Measurements from ENCODE around the gene PLCD4. TPM values are rescaled to one million over a fixed set of nuclear protein-coding genes. Genes with fewer than 3 reads are reported as not detected.

The PLCD4 gene
- polyA plus RNA-seq (2013, experiment 1 of 2; ENCODE audit: insufficient read length) = 3.9 TPM
- 4.2 TPM for polyA plus RNA-seq (2013, experiment 2 of 2; ENCODE audit: insufficient read length)

GRCh38 chr2:218607436-218608115, at the start of gene PLCD4:
PLCD4 (plus strand) TSS chr2:218607899; CDS start chr2:218615740, 7,841 bp downstream.
- peak; percentile 53 for DNase-seq

DNA sequence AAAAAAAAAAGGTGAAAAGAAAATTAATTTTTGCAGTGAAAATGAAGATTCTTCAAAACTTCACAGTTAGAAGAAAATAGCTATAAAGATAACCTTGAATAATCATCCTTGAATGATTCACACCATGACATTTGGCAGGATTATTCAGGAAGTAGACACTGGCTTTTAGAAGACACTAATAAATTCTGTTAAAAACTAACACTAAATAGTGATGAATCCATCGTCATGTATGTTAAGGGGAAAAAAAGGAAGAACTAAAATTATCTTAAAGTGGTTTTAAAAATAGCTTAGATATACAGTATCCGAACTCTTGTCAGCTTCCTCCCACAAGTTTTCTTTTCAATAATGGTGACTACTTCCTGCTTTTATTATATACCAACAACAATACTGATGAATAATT, 49.8 kb upstream of the PLCD4 start:
- DNase-seq = no peak

GRCh38 chr2:218558986-218559385, 48.7 kb upstream of the PLCD4 start:
- no peak for DNase-seq

- no peak for DNase-seq
Measured at GRCh38 chr2:218564056-218564455, 43.6 kb upstream of the PLCD4 start.

DNA sequence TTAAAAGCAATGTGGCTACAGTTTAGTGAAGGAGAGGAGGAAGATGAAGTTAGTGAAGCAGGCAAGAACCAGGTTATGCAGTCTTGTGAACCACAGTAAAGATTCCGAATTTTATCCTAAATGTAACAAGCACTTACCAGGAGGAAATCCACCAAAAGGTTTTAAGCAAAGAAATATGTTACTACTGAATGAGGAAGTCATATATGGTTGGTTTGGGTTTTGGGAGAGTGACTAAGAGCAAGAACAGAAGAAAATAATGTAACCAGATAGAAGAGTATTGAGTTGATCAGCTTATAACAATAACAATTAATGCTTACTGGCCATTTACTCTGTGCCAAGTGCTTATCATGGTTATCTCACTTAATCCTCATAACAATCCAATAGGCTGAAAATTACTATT, 41.4 kb upstream of the PLCD4 start:
- DNase-seq = no peak

DNA sequence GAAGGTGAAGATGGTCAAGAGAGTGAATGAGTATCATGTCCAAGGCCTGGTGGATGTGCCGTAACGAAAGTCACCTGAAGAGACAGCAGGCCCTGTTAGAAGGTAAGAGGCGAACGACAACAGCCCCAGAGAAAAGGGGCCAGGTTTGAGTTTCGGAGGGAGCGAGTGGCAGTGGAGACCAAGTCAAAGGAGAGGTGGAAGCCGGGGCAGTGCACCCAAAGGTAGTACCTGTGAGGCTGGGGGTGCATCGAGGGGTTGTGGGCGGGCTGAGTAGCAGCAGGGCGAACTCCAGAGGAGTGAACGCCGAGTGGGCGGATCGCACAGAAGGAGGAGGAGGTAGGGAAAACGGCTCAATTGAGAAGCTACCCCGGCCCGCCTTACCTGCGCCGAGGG, 39.9 kb upstream of the PLCD4 start:
- DNase-seq = no peak

DNA sequence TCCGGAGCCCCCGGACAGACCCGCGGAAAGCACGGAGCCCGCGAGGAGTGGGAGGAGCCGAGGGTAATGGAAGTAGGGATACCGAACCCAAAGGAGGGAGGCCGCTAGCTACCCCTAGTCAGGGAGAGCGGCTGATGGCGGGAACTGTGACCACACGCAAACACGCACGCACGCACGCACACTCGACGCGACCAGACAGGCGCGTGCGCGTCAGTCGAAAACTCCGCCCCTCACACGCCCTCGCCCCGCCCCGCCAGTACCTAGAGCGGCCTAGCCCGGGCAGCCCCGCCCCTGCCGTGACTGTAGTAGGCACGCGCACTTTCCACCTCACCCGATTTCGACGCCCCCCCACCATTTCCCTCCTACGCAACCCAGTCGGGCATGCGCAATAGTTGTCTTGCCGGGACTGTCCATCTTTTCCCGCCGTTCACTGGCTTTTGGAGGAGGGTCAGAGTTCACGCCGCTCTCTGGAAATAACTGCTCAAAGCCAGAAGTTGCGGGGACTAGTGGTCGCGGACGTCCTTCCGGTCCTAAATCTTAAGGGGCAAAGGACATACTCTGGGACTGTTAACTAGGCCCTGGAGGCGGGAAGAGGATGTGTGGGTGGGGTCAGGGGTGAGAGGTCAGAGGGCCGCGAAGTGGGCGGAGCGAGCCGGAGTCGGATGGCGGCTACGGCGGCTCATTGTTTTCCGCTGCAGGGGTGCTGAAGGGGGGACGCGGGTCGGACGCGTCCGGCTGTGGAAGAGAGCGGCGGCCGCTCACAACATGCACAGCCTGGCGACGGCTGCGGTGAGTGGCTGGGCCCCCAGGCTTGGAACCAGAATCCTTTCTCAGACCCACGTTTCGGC, 39.3 kb upstream of the PLCD4 start, which contains the start of the genes CNOT9 and USP37:
CNOT9 (plus strand) TSS at position 650 of the 848 bp plus-strand sequence; CDS start at position 766, 116 bp downstream.
USP37 (minus strand) TSS at position 162 of the 848 bp plus-strand sequence. CDS start 9,698 bp downstream, outside the sequence.
- DNase-seq = peak; percentile 98

DNA sequence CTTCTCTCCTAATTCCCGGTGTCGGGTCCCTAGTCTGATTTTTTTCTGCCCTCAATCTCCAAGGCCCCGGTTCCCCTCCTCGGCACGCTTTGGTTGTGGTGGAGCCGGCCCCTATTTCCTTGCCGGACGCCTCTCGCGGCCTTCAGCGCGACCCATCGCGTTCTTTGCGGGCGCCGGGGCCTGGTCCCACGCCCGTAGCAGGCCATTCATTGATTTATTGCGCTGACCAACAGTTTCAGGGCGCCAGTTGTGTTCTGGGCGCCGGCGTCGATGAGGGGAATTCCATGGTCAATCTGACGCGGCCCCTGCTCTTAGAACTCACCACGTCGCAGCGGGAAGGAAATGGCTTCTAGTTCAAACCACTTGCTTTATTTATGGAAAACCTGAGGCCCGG, 38.7 kb upstream of the PLCD4 start:
- peak; percentile 40 for DNase-seq

- peak; percentile 8 for DNase-seq
Measured at GRCh38 chr2:218569661-218570500, 37.8 kb upstream of the PLCD4 start.

GRCh38 chr2:218570850-218571249, 36.8 kb upstream of the PLCD4 start:
- peak; percentile 25 for DNase-seq

DNA sequence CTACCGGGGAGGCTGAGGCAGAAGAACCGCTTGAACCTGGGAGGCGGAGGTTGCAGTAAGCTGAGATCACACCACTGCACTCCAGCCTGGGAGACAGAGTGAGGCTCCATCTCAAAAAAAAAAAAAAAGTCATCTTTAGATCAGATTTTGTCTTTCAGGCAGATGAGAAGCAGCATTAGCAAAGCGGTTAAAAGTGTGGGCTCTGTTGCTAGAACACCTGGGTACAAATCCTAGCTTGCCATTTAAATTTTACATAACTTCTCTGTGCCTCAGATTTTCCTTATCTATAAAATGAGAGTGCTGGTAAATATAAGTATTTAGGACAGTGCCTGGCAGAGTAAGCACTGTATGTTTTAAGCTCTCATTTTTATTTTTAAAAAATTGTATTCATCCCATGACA, 30.8 kb upstream of the PLCD4 start:
- no peak for DNase-seq

DNA sequence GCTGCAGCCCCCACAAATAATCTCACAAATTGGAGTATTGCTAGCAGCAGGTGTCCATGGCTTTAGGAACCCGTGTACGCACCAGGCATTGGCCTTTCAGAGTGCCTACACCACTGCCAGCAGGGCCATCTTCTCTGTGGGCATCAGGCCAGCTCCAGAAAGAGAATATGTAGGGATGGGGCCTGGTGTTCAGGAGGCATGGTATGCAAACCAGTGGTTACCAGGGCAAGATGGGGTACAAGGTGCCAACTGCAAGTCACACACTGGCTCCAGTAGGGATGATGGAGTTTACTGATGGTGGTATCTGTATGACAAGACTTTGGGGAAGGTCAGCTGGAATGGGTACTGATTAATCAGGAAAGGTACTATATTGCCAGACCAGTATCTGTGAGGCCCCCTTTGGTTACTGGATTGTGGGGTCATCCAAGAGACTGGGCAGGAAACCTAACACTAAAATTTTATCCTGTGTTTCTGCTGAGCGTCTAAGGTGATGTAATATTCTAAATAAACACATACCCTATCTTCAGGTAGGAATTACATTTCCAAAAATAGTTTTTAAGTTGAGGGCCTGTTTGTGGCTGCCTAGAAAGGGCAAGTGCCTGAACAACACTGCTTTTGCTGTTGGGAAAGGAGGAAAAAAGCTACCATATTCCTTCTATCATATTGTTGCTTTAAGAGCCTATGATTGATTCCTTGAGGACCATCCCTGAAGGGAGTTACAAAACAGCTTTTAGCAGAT, 30.0 kb upstream of the PLCD4 start:
- no peak for DNase-seq

DNA sequence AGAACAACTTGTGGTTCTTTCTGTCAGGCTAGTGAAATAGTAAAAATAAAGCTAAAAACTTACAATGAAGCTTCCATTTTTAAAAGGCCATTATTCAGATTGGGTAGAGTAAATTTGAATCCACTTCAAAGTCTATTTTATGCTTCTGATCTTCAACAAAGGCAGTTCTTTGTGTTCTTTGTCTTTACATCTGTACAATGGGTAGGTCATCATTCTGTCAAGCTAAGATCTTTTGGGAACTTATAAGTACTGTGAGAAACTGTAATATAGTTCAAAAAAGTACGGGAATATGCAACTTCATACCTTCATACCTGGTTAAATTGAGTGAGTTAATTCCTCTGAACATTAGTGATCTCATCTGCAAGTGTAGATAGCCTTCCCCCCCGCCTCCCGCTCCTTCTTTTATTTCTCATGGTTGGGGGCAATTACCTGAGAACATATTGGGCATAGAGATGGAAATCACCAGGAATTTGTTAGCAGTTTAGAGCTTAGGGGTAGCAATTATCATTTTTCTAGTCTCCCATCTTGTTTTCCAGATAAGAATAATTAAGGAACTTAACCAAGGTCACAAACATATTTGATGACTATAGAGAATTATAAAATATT, 29.3 kb upstream of the PLCD4 start:
- no peak for DNase-seq

- peak; percentile 79 for DNase-seq
Measured at GRCh38 chr2:218582076-218582475, 25.6 kb upstream of the PLCD4 start.

- no peak for DNase-seq
Measured at GRCh38 chr2:218583983-218584850, 23.5 kb upstream of the PLCD4 start.

DNA sequence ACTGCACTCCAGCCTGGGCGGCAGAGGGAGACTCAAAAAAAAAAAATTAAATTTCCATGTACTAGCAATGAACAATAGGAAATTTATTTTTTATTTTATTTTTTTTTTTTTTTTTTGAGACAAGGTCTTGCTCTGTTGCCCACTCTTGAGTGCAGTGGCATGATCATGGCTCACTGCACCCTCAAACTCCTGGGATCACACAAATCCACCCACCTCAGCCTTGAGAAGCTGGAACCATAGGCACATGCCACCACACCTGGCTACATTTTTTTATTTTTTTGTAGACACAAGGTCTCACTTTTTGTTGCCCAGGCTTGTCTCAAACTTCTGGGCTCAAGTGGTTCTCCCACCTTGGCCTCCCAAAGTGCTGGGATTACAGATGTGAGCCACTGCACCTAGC, 22.2 kb upstream of the PLCD4 start:
- DNase-seq = no peak

GRCh38 chr2:218605432-218605831, 2.3 kb upstream of the PLCD4 start:
- peak; percentile 62 for DNase-seq

DNA sequence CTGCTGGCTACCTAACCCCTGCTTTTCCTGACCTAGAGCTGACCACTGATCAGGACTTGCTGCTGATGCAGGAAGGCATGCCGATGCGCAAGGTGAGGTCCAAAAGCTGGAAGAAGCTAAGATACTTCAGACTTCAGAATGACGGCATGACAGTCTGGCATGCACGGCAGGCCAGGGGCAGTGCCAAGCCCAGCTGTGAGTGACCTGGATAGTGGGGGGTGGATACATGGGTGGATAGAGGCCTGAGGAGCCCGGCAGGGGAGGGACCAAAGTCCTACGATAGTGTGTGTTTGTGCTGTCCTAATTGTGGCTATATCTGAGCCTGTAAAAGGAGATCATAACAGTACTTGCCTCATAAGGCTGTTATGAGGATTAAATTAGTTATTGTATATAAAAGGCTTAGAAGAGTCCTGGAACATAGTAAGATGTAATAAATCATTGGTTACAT, 8.2 kb downstream of the PLCD4 start:
- DNase-seq = no peak

- no peak for DNase-seq
Measured at GRCh38 chr2:218618102-218618860, 10.6 kb downstream of the PLCD4 start.

DNA sequence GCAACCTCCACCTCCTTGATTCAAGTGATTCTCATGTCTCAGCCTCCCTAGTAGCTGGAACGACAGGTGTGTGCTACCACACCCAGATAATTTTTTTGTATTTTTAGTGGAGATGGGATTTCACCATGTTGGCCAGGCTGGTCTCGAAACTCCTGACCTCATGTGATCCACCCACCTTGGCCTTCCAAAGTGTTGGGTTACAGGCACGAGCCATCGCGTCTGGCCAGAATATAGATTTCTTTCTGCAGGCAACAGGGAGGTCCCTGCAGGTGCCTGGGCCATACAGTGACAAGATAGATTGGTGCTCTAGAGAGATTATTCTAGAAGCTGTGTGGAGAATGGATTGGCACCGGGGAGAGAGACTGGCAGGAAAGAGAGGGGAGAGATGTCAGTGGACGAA, 13.3 kb downstream of the PLCD4 start:
- no peak for DNase-seq
